Measurements from ENCODE around the gene R3HDM2.

DNA sequence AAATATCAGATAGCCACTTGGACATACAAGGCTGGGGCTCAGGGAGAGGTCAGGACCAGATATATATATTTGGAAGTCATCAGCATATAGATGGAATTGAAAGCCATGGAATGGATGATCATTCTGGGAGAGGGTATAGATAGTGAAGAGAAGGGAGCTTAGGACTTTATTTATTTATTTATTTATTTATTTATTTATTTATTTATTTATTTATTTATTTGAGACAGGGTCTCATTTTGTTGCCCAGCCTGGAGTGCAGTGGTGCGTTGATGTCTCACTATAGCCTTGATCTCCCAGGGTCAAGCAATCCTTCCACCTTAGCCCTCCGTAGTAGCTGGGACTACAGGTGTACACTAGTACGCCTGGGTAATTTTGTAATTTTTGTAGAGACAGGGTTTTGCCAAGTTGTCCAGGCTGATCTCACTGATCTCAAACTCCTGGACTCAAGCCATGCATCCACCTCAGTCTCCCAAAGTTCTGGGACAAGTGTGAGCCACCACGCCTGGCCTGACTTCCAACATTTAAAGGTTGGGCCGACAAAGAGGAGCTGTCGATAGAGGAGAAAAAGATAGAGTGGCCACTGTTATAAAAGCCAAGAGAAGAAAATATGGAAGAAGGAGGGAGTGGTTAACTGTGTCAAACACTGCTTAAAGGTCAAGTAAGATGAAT, 15.6 kb upstream of the R3HDM2 start:
- TF ChIP-seq EP300 (IDR thresholded peaks at IDR 0.05) (no peak), POLR2A (IDR thresholded peaks at IDR 0.05) (no peak)
- TF ChIP-seq, protein P1, sequence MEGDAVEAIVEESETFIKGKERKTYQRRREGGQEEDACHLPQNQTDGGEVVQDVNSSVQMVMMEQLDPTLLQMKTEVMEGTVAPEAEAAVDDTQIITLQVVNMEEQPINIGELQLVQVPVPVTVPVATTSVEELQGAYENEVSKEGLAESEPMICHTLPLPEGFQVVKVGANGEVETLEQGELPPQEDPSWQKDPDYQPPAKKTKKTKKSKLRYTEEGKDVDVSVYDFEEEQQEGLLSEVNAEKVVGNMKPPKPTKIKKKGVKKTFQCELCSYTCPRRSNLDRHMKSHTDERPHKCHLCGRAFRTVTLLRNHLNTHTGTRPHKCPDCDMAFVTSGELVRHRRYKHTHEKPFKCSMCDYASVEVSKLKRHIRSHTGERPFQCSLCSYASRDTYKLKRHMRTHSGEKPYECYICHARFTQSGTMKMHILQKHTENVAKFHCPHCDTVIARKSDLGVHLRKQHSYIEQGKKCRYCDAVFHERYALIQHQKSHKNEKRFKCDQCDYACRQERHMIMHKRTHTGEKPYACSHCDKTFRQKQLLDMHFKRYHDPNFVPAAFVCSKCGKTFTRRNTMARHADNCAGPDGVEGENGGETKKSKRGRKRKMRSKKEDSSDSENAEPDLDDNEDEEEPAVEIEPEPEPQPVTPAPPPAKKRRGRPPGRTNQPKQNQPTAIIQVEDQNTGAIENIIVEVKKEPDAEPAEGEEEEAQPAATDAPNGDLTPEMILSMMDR (IDR thresholded peaks at IDR 0.05) = no peak

Measured in suprapubic skin (tissue), 3 donors.